Endothelial cell (in vitro differentiated cells): Measurements from ENCODE around the gene MAGI2. TPM values are rescaled to one million over a fixed set of nuclear protein-coding genes. Genes with fewer than 3 reads are reported as not detected.

Source experiments
- DNase-seq: peaks from one replicate; pipeline ENCODE4 v3.0.0; 2021; ENCODE audit warnings: low spot score
- H3K27ac Mint-ChIP-seq: one replicate; pipeline ENCODE4 v1.8.0; 2021; ENCODE audit warnings: mixed read lengths, inconsistent platforms; ENCODE audit not compliant: unreplicated experiment
- H3K27me3 Mint-ChIP-seq: one replicate; pipeline ENCODE4 v1.8.0; 2021; ENCODE audit warnings: mild to moderate bottlenecking, moderate library complexity, mixed read lengths, inconsistent platforms; ENCODE audit not compliant: unreplicated experiment
- H3K36me3 Mint-ChIP-seq: one replicate; pipeline ENCODE4 v1.8.0; 2021; ENCODE audit warnings: mild to moderate bottlenecking, low read depth, mixed read lengths, inconsistent platforms; ENCODE audit not compliant: unreplicated experiment
- H3K4me1 Mint-ChIP-seq: one replicate; pipeline ENCODE4 v1.8.0; 2021; ENCODE audit warnings: mild to moderate bottlenecking, mixed read lengths, inconsistent platforms; ENCODE audit not compliant: unreplicated experiment
- H3K4me3 Mint-ChIP-seq: one replicate; pipeline ENCODE4 v1.8.0; 2021; ENCODE audit warnings: mild to moderate bottlenecking, mixed read lengths, inconsistent platforms; ENCODE audit not compliant: unreplicated experiment
- H3K9me3 Mint-ChIP-seq: one replicate; pipeline ENCODE4 v1.8.0; 2021; ENCODE audit warnings: mixed read lengths, inconsistent platforms; ENCODE audit not compliant: unreplicated experiment
- total RNA-seq: library from RNA; stranded (reverse); fragmentation: NEBNext Ultra II Directional; extraction: Animal tissue kit (Norgen Biotek cat#: 25700); gene quantifications from one replicate; pipeline ENCODE4 v1.2.1, GENCODE V29; 2021; ENCODE audit not compliant: unreplicated experiment
- TF ChIP-seq, protein P1 (sequence below): fragments of 200-600 bp; sonication (generic); IDR thresholded peaks from one replicate; pipeline ENCODE4 v1.5.0; 2021; ENCODE audit warnings: antibody characterized with exemption; ENCODE audit not compliant: unreplicated experiment

The MAGI2 gene
- total RNA-seq, 1 donor from 2014 or later, result 6.3 TPM

DNA sequence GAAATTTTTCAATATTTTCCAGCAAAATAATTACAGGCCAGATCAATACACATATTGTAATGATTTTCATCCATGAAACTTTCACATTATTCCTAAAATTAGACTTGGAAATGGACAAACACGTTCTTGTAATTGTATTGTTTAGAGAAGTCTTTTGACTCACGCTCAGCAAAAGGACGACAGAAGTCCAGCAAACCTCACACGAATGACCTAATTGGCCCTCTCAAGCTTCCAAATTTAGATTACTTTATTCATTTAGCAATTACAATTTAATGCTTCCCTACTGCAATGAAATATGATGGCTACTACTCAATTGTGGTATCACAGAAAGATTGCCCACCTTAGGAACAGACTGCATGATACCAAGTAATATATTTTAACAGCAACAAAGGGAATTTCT, 702.2 kb downstream of the MAGI2 start:
- Mint-ChIP-seq H3K9me3 (no peaks in the 10 kb centered on the region), H3K27me3 (no peaks in the 10 kb centered on the region), H3K4me1 (no peaks in the 10 kb centered on the region), H3K4me3 (no peak overlapping the region), H3K36me3 (no peaks in the 10 kb centered on the region), H3K27ac (no peak overlapping the region)
- no peak for DNase-seq
- TF ChIP-seq, protein P1, sequence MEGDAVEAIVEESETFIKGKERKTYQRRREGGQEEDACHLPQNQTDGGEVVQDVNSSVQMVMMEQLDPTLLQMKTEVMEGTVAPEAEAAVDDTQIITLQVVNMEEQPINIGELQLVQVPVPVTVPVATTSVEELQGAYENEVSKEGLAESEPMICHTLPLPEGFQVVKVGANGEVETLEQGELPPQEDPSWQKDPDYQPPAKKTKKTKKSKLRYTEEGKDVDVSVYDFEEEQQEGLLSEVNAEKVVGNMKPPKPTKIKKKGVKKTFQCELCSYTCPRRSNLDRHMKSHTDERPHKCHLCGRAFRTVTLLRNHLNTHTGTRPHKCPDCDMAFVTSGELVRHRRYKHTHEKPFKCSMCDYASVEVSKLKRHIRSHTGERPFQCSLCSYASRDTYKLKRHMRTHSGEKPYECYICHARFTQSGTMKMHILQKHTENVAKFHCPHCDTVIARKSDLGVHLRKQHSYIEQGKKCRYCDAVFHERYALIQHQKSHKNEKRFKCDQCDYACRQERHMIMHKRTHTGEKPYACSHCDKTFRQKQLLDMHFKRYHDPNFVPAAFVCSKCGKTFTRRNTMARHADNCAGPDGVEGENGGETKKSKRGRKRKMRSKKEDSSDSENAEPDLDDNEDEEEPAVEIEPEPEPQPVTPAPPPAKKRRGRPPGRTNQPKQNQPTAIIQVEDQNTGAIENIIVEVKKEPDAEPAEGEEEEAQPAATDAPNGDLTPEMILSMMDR, result no peak

DNA sequence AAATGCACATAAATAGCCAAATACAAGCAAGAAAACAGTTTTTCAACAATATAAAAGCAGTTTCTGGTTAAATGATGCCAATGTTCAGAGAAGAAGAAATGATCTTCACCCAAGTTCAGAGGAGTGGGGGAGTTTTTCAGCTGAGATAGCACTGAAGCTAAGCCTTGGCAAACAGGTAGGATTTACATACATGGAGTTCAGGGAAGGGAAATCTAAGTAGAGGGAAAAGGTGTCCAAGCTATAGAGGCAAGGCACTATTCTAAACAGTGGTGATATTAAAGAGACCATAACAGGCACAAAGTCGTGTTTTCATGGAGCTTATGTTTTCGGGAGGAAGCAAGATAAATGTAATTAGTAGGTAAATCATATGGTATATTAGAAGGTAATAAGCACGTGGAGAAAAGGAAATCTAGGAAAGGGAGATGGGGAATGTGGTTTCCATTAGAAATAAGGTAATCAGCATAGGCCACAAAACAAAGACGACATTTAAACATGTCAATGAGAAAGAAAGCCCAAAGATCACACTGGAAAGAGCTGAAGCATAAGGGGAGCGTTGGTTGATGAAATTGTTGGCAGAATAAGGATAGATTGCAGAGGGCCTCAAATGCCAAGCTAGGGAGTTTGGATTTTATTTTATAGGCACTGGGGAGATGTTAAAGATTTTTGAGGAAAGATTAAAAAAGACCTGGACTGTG, 704.3 kb downstream of the MAGI2 start:
- H3K27ac Mint-ChIP-seq, result no peak overlapping the region

DNA sequence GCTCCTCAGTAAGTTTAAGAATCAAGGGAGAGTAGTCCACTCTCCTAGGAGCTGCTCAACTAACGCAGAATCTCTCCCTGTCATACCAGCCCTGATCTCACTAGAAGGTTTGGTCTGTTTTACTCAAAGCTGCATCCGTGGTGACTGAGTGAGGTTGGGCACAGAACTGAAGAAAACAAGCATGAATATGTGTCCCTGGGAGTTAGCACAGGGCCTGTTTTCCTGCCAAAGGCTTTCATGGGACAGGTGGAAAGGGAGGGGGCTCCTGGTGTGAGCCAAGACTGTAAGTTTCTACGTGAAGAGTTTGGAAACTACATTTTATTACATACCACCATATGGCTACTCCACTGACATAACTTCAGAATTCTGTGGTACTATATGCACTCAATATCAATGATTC, 705.9 kb downstream of the MAGI2 start:
- Mint-ChIP-seq H3K4me3 (no peak overlapping the region), H3K9me3 (no peaks in the 10 kb centered on the region), H3K27ac (no peak overlapping the region), H3K27me3 (no peaks in the 10 kb centered on the region), H3K36me3 (no peaks in the 10 kb centered on the region), H3K4me1 (no peaks in the 10 kb centered on the region)
- TF ChIP-seq, protein P1, result no peak
- DNase-seq, result no peak

More for the DNA sequence above, 704.3 kb downstream of the MAGI2 start:
- no peaks in the 10 kb centered on the region for H3K27me3 Mint-ChIP-seq
- H3K4me1 Mint-ChIP-seq, result no peaks in the 10 kb centered on the region
- H3K9me3 Mint-ChIP-seq, result no peaks in the 10 kb centered on the region
- no peak for DNase-seq
- no peak overlapping the region for H3K4me3 Mint-ChIP-seq
- no peaks in the 10 kb centered on the region for H3K36me3 Mint-ChIP-seq
- TF ChIP-seq, protein P1, result no peak

DNA sequence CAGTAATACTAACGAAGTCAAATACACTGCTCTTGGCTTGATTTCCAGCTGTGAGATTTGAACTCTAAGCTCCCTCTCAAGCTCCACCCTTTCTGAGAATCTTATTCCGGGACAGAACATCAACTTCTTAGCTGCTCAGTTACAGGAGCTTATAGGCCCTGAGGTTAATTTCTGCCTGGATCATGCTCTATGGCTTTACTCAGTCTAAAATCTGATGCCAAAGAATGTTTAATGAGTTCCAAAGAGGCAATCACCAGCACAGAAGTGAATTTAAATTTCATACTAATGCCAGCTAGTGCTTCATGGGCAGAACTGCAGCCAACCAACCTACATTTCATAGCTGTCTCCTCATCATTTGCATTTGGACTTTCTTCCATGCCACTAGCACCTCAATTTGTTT, 707.2 kb downstream of the MAGI2 start:
- Mint-ChIP-seq H3K27ac (no peak overlapping the region), H3K36me3 (no peaks in the 10 kb centered on the region), H3K27me3 (no peaks in the 10 kb centered on the region), H3K4me3 (no peak overlapping the region), H3K9me3 (no peaks in the 10 kb centered on the region), H3K4me1 (no peaks in the 10 kb centered on the region)
- no peak for DNase-seq
- TF ChIP-seq, protein P1, result no peak

DNA sequence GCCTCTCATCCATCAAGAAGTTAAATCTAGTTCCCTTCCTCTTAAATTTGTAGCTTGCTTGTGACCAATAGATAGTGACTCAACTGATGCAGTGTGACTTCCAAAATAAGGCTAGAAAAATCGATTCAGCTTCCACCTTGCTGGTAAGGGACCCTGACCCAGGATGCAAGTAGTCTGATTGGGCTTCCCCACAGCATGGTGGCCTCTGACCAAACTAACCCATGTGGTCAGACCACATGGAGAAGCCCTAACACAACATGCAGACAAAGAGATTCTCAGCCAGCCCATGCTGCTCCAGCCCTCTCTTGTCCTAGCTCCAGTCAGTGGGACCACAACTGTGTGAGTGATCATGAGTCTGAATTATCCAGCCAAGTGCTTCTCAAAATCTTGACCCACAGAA, 710.8 kb downstream of the MAGI2 start:
- no peak overlapping the region for H3K4me3 Mint-ChIP-seq
- H3K27ac Mint-ChIP-seq, result no peak overlapping the region
- H3K36me3 Mint-ChIP-seq, result no peaks in the 10 kb centered on the region
- no peaks in the 10 kb centered on the region for H3K4me1 Mint-ChIP-seq
- no peaks in the 10 kb centered on the region for H3K9me3 Mint-ChIP-seq
- H3K27me3 Mint-ChIP-seq, result no peaks in the 10 kb centered on the region
- TF ChIP-seq, protein P1, result no peak
- DNase-seq, result no peak
